Gastrocnemius medialis (tissue), 4 donors: ENCODE measurements around the gene IP6K3. TPM values are rescaled to one million over a fixed set of nuclear protein-coding genes. Genes with fewer than 3 reads are reported as not detected.

Experiments
- ATAC-seq, 2 donors: fragments of 150-250 bp; one replicate each; pipeline ENCODE4 v1.9.1; 2016
- DNase-seq, 2 donors: peaks; one replicate each; pipeline ENCODE4 v3.0.0-alpha.2; 2019
- H3K27ac ChIP-seq, 4 donors: fragments of 200-600 bp; sonication (generic); 1 replicate in 1 of 4; 2 replicates in 3 of 4; pipeline ENCODE4 v1.5.1; 2016 to 2018; ENCODE audit warnings: mild to moderate bottlenecking in 2 of 4, moderate library complexity in 1 of 4
- H3K27me3 ChIP-seq, 3 donors: fragments of 200-600 bp; sonication (generic) in 2 of 3; 1 replicate in 1 of 3; 2 replicates in 2 of 3; pipeline versions ENCODE4 v1.5.1 to v1.6.0; 2016 to 2019; ENCODE audit warnings: mild to moderate bottlenecking in 1 of 3, moderate library complexity in 1 of 3
- H3K36me3 ChIP-seq, 2 donors: fragments of 200-600 bp; sonication (generic) in 1 of 2; one replicate each; pipeline ENCODE4 v1.5.1; 2017 to 2018
- H3K4me1 ChIP-seq, 2 donors: fragments of 200-600 bp; sonication (generic) in 1 of 2; one replicate each; pipeline ENCODE4 v1.5.1; 2016 to 2017; ENCODE audit warnings: mild to moderate bottlenecking in 2 of 2
- H3K4me3 ChIP-seq, 4 donors: fragments of 200-600 bp; sonication (generic) in 3 of 4; 1 replicate in 1 of 4; 2 replicates in 3 of 4; pipeline ENCODE4 v1.5.1; 2016 to 2019; ENCODE audit warnings: mild to moderate bottlenecking in 2 of 4
- H3K9me3 ChIP-seq, 3 donors: fragments of 200-600 bp; sonication (generic) in 2 of 3; 1 replicate in 1 of 3; 2 replicates in 2 of 3; pipeline ENCODE4 v1.5.1; 2016 to 2019
- CTCF ChIP-seq, 5 experiments: fragments of 450-650 bp in 3 of 5; fragments of 200-600 bp in 2 of 5; sonication (generic) in 2 of 5; IDR thresholded peaks in 4 of 5; conservative IDR thresholded peaks in 1 of 5; 1 replicate in 4 of 5; 2 replicates in 1 of 5; pipeline ENCODE4 v1.5.1; 2016 to 2019; ENCODE audit warnings: antibody characterized with exemption in 5 of 5, mild to moderate bottlenecking in 3 of 5, moderate library complexity in 3 of 5
- POLR2A ChIP-seq, 2 donors: fragments of 450-650 bp; IDR thresholded peaks; one replicate each; pipeline ENCODE4 v1.6.1; 2017; ENCODE audit warnings: antibody characterized with exemption in 2 of 2, mild to moderate bottlenecking in 2 of 2, moderate library complexity in 2 of 2
- in situ Hi-C, 4 donors: fragments of 200-750 bp; cut with MboI; loops; one replicate each; pipeline versions ENCODE4 v1.15.0 to v1.8.0; 2017; ENCODE audit warnings: low sequenced_read_pairs in 4 of 4
- intact Hi-C: fragments of 100-400 bp; cut with DNase I; formaldehyde crosslinking; loops from one replicate; pipeline ENCODE4 v1.15.1; 2023; ENCODE audit warnings: low total_unique reads
- total RNA-seq, 4 donors: library from RNA; depleted of rRNA; stranded (reverse); fragments of >200 nt; gene quantifications; one replicate each; pipeline versions ENCODE4 v1.1.0 to v1.2.3, GENCODE V29; 2016

Gene IP6K3
- total RNA-seq, 4 donors from 2014 or later: 287 to 570 (median 348) TPM

GRCh38 chr6:33677143-33677660, 69.5 kb downstream of the IP6K3 start:
- no peak for TF ChIP-seq POLR2A (IDR thresholded peaks at IDR 0.05)
- no peak for TF ChIP-seq CTCF (IDR thresholded peaks at IDR 0.05 in 4 of 5, conservative IDR thresholded peaks at IDR 0.05 in 1 of 5)
- intact Hi-C loops: no loop called here
- H3K9me3 ChIP-seq: no peaks in the 10 kb centered on the region
- no peaks in the 10 kb centered on the region for H3K36me3 ChIP-seq
- H3K4me3 ChIP-seq: no peak overlapping the region
- no peak overlapping the region for H3K27ac ChIP-seq
- in situ Hi-C loops: no loop called here
- ATAC-seq (no peak), DNase-seq (no peak)
- H3K27me3 ChIP-seq: no peaks in the 10 kb centered on the region
- peaks cover 0 to 5% of the 10 kb centered on the region in 2 donors for H3K4me1 ChIP-seq

- Histone ChIP-seq H3K4me3 (no peak overlapping the region), H3K36me3 (no peaks in the 10 kb centered on the region), H3K27me3 (no peaks in the 10 kb centered on the region), H3K4me1 (peaks cover 0 to 5% of the 10 kb centered on the region in 2 donors), H3K27ac (no peak overlapping the region), H3K9me3 (no peaks in the 10 kb centered on the region)
- ATAC-seq: no peak
- intact Hi-C loops: no loop called here
- in situ Hi-C loops: no loop called here
- no peak for DNase-seq
- TF ChIP-seq POLR2A (IDR thresholded peaks at IDR 0.05): no peak
- TF ChIP-seq CTCF (IDR thresholded peaks at IDR 0.05 in 4 of 5, conservative IDR thresholded peaks at IDR 0.05 in 1 of 5): no peak
Measured at GRCh38 chr6:33676416-33677142, 70.1 kb downstream of the IP6K3 start.

GRCh38 chr6:33675968-33676367, 70.7 kb downstream of the IP6K3 start:
- Histone ChIP-seq H3K9me3 (no peaks in the 10 kb centered on the region), H3K4me3 (no peak overlapping the region), H3K27ac (no peak overlapping the region), H3K4me1 (peaks cover 0 to 5% of the 10 kb centered on the region in 2 donors), H3K27me3 (no peaks in the 10 kb centered on the region), H3K36me3 (no peaks in the 10 kb centered on the region)
- in situ Hi-C loops (no loop called here), intact Hi-C loops (no loop called here)
- DNase-seq (no peak), ATAC-seq (no peak)
- TF ChIP-seq POLR2A (IDR thresholded peaks at IDR 0.05) (no peak), CTCF (IDR thresholded peaks at IDR 0.05 in 4 of 5, conservative IDR thresholded peaks at IDR 0.05 in 1 of 5) (no peak)

- DNase-seq: no peak
- Histone ChIP-seq H3K4me3 (no peak overlapping the region), H3K27me3 (no peaks in the 10 kb centered on the region), H3K9me3 (no peaks in the 10 kb centered on the region), H3K4me1 (peaks cover 0 to 5% of the 10 kb centered on the region in 2 donors), H3K36me3 (no peaks in the 10 kb centered on the region), H3K27ac (no peak overlapping the region)
- no peak for ATAC-seq
- intact Hi-C loops: no loop called here
- in situ Hi-C loops: loop anchor here in 1 of 4 donors (5.0 kb wide), 1 partner anchor 87 kb away; no protein-coding TSS in a partner anchor
- TF ChIP-seq CTCF (IDR thresholded peaks at IDR 0.05 in 4 of 5, conservative IDR thresholded peaks at IDR 0.05 in 1 of 5): no peak
- no peak for TF ChIP-seq POLR2A (IDR thresholded peaks at IDR 0.05)
Measured at GRCh38 chr6:33673851-33674250, 72.9 kb downstream of the IP6K3 start.
